ENCODE results near the gene ZNF358.

DNA sequence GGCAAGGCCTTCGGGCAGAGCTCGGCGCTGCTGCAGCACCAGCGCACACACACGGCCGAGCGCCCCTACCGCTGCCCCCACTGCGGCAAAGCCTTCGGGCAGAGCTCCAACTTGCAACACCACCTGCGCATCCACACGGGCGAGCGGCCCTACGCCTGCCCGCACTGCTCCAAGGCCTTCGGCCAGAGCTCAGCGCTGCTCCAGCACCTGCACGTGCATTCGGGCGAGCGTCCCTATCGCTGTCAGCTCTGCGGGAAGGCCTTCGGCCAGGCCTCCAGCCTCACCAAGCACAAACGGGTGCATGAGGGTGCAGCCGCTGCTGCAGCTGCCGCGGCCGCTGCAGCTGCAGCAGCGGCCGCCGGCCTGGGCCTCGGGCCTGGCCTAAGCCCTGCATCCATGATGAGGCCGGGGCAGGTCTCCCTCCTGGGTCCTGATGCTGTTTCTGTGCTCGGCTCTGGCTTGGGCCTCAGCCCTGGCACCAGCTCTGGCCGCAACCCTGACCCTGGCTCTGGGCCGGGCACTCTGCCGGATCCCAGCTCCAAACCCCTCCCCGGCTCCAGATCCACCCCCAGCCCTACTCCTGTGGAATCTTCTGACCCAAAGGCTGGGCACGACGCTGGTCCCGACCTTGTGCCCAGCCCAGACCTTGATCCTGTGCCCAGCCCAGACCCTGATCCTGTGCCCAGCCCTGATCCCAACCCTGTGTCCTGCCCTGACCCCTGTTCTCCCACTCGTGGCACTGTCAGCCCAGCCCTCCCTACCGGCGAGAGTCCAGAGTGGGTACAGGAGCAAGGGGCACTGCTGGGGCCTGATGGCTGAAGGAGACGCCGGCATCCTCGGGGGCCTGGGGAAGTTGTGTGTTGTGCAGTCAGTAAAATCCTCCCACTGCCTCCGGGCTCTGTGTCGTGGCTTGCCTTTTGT lies 4.5 kb downstream of the ZNF358 start:
- TF ChIP-seq CTCF (IDR thresholded peaks at IDR 0.05) (no peak), EP300 (IDR thresholded peaks at IDR 0.05) (no peak)

All from upper lobe of left lung (tissue), 4 donors.